ENCODE data around the gene RAD51B.

The RAD51B gene

DNA sequence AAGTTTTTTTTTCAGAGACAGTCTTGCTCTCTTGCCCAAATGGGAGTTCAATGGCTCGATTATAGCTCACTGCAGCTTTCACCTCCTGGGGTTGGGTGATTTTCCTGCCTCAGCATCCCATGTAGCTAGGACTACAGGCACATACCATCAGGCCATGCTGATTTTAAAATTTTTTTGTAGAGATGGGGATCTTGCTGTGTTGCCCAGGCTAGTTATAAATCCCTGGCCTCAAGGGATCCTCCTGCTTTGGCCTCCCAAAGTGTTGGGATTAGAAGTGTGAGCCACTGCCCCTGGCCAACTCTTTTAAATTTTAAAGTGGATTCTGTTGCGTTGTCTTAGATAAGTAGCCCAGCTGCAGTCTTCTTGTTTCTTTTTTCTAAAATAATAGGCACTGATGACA lies 115.8 kb downstream of the RAD51B start:
- Histone ChIP-seq H3K4me3 (ENCODE audit: low read depth, low read length) (no peak overlapping the region), H3K36me3 (ENCODE audit: control insufficient read depth in 2 of 2, insufficient read depth in 1 of 2, low read length in 2 of 2) (no peaks in the 10 kb centered on the region), H3K4me1 (ENCODE audit: control insufficient read depth, insufficient read depth, low read length) (peaks cover 14% of the 10 kb centered on the region), H3K27ac (ENCODE audit: extremely low read depth, low read depth, low read length) (no peak overlapping the region), H3K9me3 (ENCODE audit: control insufficient read depth, insufficient read depth, low read depth, low read length) (no peaks in the 10 kb centered on the region)
- POLR2A ChIA-PET = no interaction called here
- CTCF ChIA-PET = interaction anchor here (2.6 kb wide), 1 partner anchor 98 kb away, joined by 10 read pairs; no protein-coding TSS in a partner anchor
- TF ChIP-seq ZNF626 (tag by site-specific recombination; IDR thresholded peaks at IDR 0.05) = no peak
- TF ChIP-seq ZNF121 (tag by site-specific recombination; IDR thresholded peaks at IDR 0.05) = 0 out of 2 replicates have a peak, but pooled peaks have one; percentile 46

DNA sequence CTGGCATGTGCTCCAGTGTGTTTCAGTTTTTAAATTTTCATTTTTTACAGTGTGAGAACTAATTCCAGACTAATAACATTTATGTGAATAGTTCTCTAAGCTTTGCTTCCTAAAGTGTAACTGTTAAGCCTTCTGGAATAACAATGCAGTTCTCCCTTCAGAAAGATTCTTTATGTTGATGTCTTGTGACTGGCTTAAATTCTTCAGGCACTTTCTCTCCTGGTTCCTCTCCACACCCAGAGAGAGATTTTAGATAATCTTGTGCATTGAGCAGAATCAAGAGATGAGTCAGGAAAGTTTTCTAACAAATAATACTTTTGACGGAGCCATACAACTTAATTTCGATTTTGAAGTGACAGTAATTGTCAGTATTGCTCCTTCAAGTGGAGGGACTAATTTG lies 118.5 kb downstream of the RAD51B start:
- no peak overlapping the region for H3K4me3 ChIP-seq (ENCODE audit: low read depth, low read length)
- TF ChIP-seq, protein P1, sequence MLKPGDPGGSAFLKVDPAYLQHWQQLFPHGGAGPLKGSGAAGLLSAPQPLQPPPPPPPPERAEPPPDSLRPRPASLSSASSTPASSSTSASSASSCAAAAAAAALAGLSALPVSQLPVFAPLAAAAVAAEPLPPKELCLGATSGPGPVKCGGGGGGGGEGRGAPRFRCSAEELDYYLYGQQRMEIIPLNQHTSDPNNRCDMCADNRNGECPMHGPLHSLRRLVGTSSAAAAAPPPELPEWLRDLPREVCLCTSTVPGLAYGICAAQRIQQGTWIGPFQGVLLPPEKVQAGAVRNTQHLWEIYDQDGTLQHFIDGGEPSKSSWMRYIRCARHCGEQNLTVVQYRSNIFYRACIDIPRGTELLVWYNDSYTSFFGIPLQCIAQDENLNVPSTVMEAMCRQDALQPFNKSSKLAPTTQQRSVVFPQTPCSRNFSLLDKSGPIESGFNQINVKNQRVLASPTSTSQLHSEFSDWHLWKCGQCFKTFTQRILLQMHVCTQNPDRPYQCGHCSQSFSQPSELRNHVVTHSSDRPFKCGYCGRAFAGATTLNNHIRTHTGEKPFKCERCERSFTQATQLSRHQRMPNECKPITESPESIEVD (tag by site-specific recombination; IDR thresholded peaks at IDR 0.05) = peak; percentile 69
- no peak for TF ChIP-seq ZNF211 (tag by site-specific recombination; IDR thresholded peaks at IDR 0.05; ENCODE audit: low read depth)
- CTCF ChIA-PET = interaction anchor here (0.6 to 0.7 kb wide), 2 partner anchors 200 to 203 kb away, joined by 3 to 4 read pairs; no protein-coding TSS in a partner anchor
- POLR2A ChIA-PET = no interaction called here
- H3K36me3 ChIP-seq (ENCODE audit: control insufficient read depth in 2 of 2, insufficient read depth in 1 of 2, low read length in 2 of 2) = no peaks in the 10 kb centered on the region
- peaks cover 33% of the 10 kb centered on the region for H3K4me1 ChIP-seq (ENCODE audit: control insufficient read depth, insufficient read depth, low read length)
- H3K27ac ChIP-seq (ENCODE audit: extremely low read depth, low read depth, low read length) = no peak overlapping the region
- H3K9me3 ChIP-seq (ENCODE audit: control insufficient read depth, insufficient read depth, low read depth, low read length) = no peaks in the 10 kb centered on the region

GRCh38 chr14:67940486-67941455 lies 121.2 kb downstream of the RAD51B start:
- Histone ChIP-seq H3K36me3 (ENCODE audit: control insufficient read depth in 2 of 2, insufficient read depth in 1 of 2, low read length in 2 of 2) (no peaks in the 10 kb centered on the region), H3K4me1 (ENCODE audit: control insufficient read depth, insufficient read depth, low read length) (peaks cover 34% of the 10 kb centered on the region), H3K9me3 (ENCODE audit: control insufficient read depth, insufficient read depth, low read depth, low read length) (no peaks in the 10 kb centered on the region), H3K27ac (ENCODE audit: extremely low read depth, low read depth, low read length) (peak overlapping the region; percentile 81), H3K4me3 (ENCODE audit: low read depth, low read length) (no peak overlapping the region)
- ChIA-PET CTCF (interaction anchor here (0.6 to 1.7 kb wide), 5 partner anchors 56 to 876 kb away, joined by 3 to 11 read pairs (median 4); no protein-coding TSS in a partner anchor), POLR2A (no interaction called here)
- TF ChIP-seq ZXDB (tag by site-specific recombination; IDR thresholded peaks at IDR 0.05) (peak; percentile 45), ZNF19 (tag by site-specific recombination; IDR thresholded peaks at IDR 0.05; ENCODE audit: low read depth) (no peak), FEZF1 (tag by site-specific recombination; IDR thresholded peaks at IDR 0.05) (peak; percentile 55), KLF10 (tag by site-specific recombination; IDR thresholded peaks at IDR 0.05) (peak; percentile 50; the same call in 1 of the 2 replicates), OSR2 (tag by site-specific recombination; IDR thresholded peaks at IDR 0.05) (peak; percentile 48; the same call in 1 of the 2 replicates), ZNF175 (tag by site-specific recombination; IDR thresholded peaks at IDR 0.05) (no peak), TRIM28 (IDR thresholded peaks at IDR 0.05; ENCODE audit: borderline replicate concordance, low read length) (peak; percentile 57; the same call in 1 of the 2 replicates), WT1 (tag by site-specific recombination; IDR thresholded peaks at IDR 0.05) (peak; percentile 57; the same call in 1 of the 2 replicates), ZNF571 (tag by site-specific recombination; IDR thresholded peaks at IDR 0.05) (no peak), ZNF843 (tag by site-specific recombination; IDR thresholded peaks at IDR 0.05) (peak; percentile 49; the same call in 1 of the 2 replicates), GLIS1 (tag by site-specific recombination; IDR thresholded peaks at IDR 0.05) (0 out of 2 replicates have a peak, but pooled peaks have one; percentile 28), ATF2 (tag by site-specific recombination; IDR thresholded peaks at IDR 0.05; ENCODE audit: low read depth) (no peak), ZBTB8A (tag by site-specific recombination; IDR thresholded peaks at IDR 0.05) (no peak), ZNF214 (tag by site-specific recombination; IDR thresholded peaks at IDR 0.05; ENCODE audit: borderline replicate concordance) (no peak)
- TF ChIP-seq, protein P2, sequence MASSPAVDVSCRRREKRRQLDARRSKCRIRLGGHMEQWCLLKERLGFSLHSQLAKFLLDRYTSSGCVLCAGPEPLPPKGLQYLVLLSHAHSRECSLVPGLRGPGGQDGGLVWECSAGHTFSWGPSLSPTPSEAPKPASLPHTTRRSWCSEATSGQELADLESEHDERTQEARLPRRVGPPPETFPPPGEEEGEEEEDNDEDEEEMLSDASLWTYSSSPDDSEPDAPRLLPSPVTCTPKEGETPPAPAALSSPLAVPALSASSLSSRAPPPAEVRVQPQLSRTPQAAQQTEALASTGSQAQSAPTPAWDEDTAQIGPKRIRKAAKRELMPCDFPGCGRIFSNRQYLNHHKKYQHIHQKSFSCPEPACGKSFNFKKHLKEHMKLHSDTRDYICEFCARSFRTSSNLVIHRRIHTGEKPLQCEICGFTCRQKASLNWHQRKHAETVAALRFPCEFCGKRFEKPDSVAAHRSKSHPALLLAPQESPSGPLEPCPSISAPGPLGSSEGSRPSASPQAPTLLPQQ (tag by site-specific recombination; IDR thresholded peaks at IDR 0.05) = 0 out of 2 replicates have a peak, but pooled peaks have one; percentile 9
- TF ChIP-seq, protein P3, sequence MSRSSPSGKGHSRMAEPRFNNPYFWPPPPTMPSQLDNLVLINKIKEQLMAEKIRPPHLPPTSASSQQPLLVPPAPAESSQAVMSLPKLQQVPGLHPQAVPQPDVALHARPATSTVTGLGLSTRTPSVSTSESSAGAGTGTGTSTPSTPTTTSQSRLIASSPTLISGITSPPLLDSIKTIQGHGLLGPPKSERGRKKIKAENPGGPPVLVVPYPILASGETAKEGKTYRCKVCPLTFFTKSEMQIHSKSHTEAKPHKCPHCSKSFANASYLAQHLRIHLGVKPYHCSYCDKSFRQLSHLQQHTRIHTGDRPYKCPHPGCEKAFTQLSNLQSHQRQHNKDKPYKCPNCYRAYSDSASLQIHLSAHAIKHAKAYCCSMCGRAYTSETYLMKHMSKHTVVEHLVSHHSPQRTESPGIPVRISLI (tag by site-specific recombination; IDR thresholded peaks at IDR 0.05) = peak; percentile 80
- TF ChIP-seq, protein P4, sequence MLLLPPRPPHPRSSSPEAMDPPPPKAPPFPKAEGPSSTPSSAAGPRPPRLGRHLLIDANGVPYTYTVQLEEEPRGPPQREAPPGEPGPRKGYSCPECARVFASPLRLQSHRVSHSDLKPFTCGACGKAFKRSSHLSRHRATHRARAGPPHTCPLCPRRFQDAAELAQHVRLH (tag by site-specific recombination; IDR thresholded peaks at IDR 0.05) = 0 out of 2 replicates have a peak, but pooled peaks have one; percentile 46
- TF ChIP-seq, protein P1 (tag by site-specific recombination; IDR thresholded peaks at IDR 0.05) = peak; percentile 99

Data from HEK293 (cell line).